ENCODE measurements around the gene MINDY4B. TPM values are rescaled to one million over a fixed set of nuclear protein-coding genes. Genes with fewer than 3 reads are reported as not detected.
A peak's percentile ranks its signal among the peaks of the same experiment; 100 is the strongest.

Gene MINDY4B
- total and polyA plus RNA-seq, 7 experiments from 2014 or later, result not detected

DNA sequence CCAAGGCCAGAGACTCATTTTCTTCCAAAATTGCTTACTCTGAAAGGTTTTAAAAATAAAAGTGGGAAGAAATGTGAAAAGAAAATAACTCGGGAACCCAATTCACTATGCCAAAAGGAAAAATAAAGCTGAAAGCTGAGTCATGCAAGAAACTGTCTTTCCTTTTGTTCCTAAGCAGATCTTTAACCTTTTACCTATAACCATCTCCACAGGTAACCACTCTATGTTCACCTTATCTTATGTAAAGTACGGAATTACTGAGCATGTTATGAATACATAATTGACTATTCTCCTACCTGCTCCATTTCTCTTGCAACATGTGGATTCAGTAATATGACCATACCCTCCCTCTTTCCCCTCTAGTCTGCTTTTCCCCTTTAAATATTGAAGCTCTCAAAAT, 62.0 kb downstream of the MINDY4B start:
- no peak overlapping the region for H3K4me3 Mint-ChIP-seq
- Histone ChIP-seq H3K9me3 (ENCODE audit: control insufficient read depth in 2 of 3, low read length in 3 of 3) (no peaks in the 10 kb centered on the region), H3K27me3 (ENCODE audit: control insufficient read depth in 2 of 2, insufficient read depth in 2 of 2, low read length in 2 of 2) (no peaks in the 10 kb centered on the region), H3K36me3 (ENCODE audit: control insufficient read depth in 2 of 3, insufficient read depth in 3 of 3, low read length in 3 of 3) (no peaks in the 10 kb centered on the region), H3K4me1 (ENCODE audit: control insufficient read depth in 2 of 2, insufficient read depth in 2 of 2, low read length in 2 of 2) (no peaks in the 10 kb centered on the region), H3K27ac (ENCODE audit: low read depth, low read length) (no peak overlapping the region), H3K4me3 (ENCODE audit: low read length) (no peak overlapping the region)
- no peaks in the 10 kb centered on the region for H3K9me3 Mint-ChIP-seq
- H3K27me3 Mint-ChIP-seq, result peaks cover 25 to 44% (median 35%) of the 10 kb centered on the region in 5 donors
- ATAC-seq, result no peak
- CTCF ChIA-PET, result interaction anchor here (0.8 kb wide), 1 partner anchor 1035 kb away, joined by 4 read pairs; no protein-coding TSS in a partner anchor
- H3K36me3 Mint-ChIP-seq, result no peaks in the 10 kb centered on the region
- no peaks in the 10 kb centered on the region for H3K4me1 Mint-ChIP-seq
- POLR2A ChIA-PET, result no interaction called here
- intact Hi-C loops (cut with micrococcal nuclease), result no loop called here
- no peak for DNase-seq
- no peak overlapping the region for H3K27ac Mint-ChIP-seq

DNA sequence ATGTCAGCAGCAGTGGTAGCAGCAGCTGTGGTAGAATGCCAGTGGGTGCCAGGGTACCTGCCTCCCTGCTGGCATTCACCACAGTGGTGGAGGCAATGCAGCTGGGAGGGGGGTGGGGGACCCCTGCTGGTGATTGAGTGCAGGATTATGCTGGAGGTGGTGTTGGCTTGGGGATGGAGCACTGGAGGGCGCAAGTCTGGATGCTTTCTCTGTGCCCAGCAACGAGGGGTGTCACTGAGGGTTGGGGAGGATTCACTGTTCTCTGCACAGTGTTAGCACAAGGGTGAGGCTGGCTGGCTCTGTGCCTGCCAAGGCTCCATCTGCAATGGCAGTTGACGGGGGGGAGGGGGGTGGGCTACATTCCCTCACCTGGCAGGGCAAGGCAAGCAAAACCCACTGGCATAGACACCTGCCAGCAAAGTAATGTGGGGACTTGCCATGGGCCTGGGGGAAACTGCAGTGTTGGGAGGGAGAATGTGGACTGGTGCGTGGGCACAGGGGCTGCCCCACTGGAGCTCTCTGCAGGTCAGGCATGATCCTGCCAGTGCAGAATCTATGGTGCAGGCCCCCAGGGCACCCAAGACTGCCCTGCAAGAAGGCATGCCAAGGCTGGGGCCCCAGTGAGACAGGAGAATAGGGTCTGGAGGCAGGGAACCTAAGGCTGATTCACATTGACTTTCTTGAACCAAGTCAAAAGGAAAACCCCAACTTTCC, 64.3 kb downstream of the MINDY4B start:
- no peak overlapping the region for H3K4me3 ChIP-seq (ENCODE audit: low read length)
- H3K27ac Mint-ChIP-seq, result no peak overlapping the region
- no peaks in the 10 kb centered on the region for H3K36me3 ChIP-seq (ENCODE audit: control insufficient read depth in 2 of 3, insufficient read depth in 3 of 3, low read length in 3 of 3)
- no peaks in the 10 kb centered on the region for H3K4me1 ChIP-seq (ENCODE audit: control insufficient read depth in 2 of 2, insufficient read depth in 2 of 2, low read length in 2 of 2)
- no peaks in the 10 kb centered on the region for H3K4me1 Mint-ChIP-seq
- DNase-seq, result no peak
- no peaks in the 10 kb centered on the region for H3K36me3 Mint-ChIP-seq
- H3K27me3 Mint-ChIP-seq, result peaks cover 25 to 47% (median 43%) of the 10 kb centered on the region in 5 donors
- peaks cover 0 to 1% (median 0%) of the 10 kb centered on the region in 11 donors for H3K9me3 Mint-ChIP-seq
- H3K4me3 Mint-ChIP-seq, result no peak overlapping the region
- H3K27me3 ChIP-seq (ENCODE audit: control insufficient read depth in 2 of 2, insufficient read depth in 2 of 2, low read length in 2 of 2), result no peaks in the 10 kb centered on the region
- H3K27ac ChIP-seq (ENCODE audit: low read depth, low read length), result no peak overlapping the region
- ATAC-seq, result no peak
- CTCF ChIA-PET, result interaction anchor here (0.7 kb wide), 1 partner anchor 35 kb away, joined by 4 read pairs; no protein-coding TSS in a partner anchor
- intact Hi-C loops (cut with micrococcal nuclease), result no loop called here
- H3K9me3 ChIP-seq (ENCODE audit: control insufficient read depth in 2 of 3, low read length in 3 of 3), result no peaks in the 10 kb centered on the region
- POLR2A ChIA-PET, result no interaction called here

GRCh38 chr3:150830745-150831144, 74.5 kb downstream of the MINDY4B start:
- Mint-ChIP-seq H3K27me3 (peaks cover 0 to 19% (median 6%) of the 10 kb centered on the region in 5 donors), H3K36me3 (no peaks in the 10 kb centered on the region), H3K4me1 (no peaks in the 10 kb centered on the region), H3K27ac (peak overlapping the region in 1 of 9 donors; percentile 0), H3K9me3 (no peaks in the 10 kb centered on the region), H3K4me3 (no peak overlapping the region)
- Histone ChIP-seq H3K4me1 (ENCODE audit: control insufficient read depth in 2 of 2, insufficient read depth in 2 of 2, low read length in 2 of 2) (no peaks in the 10 kb centered on the region), H3K27ac (ENCODE audit: low read depth, low read length) (no peak overlapping the region), H3K27me3 (ENCODE audit: control insufficient read depth in 2 of 2, insufficient read depth in 2 of 2, low read length in 2 of 2) (no peaks in the 10 kb centered on the region), H3K4me3 (ENCODE audit: low read length) (no peak overlapping the region), H3K36me3 (ENCODE audit: control insufficient read depth in 2 of 3, insufficient read depth in 3 of 3, low read length in 3 of 3) (no peaks in the 10 kb centered on the region), H3K9me3 (ENCODE audit: control insufficient read depth in 2 of 3, low read length in 3 of 3) (no peaks in the 10 kb centered on the region)
- ChIA-PET CTCF (interaction anchor here (0.6 to 0.8 kb wide), 2 partner anchors 128 to 188 kb away, joined by 3 read pairs; no protein-coding TSS in a partner anchor), POLR2A (interaction anchor here (0.7 kb wide), 1 partner anchor 941 kb away, joined by 6 read pairs; no protein-coding TSS in a partner anchor)
- intact Hi-C loops (cut with micrococcal nuclease), result no loop called here
- DNase-seq (no peak), ATAC-seq (no peak)

- peak in 1 of 9 donors; percentile 8 for DNase-seq
- Mint-ChIP-seq H3K27ac (no peak overlapping the region), H3K36me3 (no peaks in the 10 kb centered on the region), H3K4me1 (no peaks in the 10 kb centered on the region), H3K9me3 (no peaks in the 10 kb centered on the region), H3K27me3 (peaks cover 0 to 16% (median 6%) of the 10 kb centered on the region in 5 donors), H3K4me3 (no peak overlapping the region)
- no peak overlapping the region for H3K27ac ChIP-seq (ENCODE audit: low read depth, low read length)
- ChIA-PET POLR2A (no interaction called here), CTCF (interaction anchor here (0.8 kb wide), 1 partner anchor 188 kb away, joined by 3 read pairs; no protein-coding TSS in a partner anchor)
- no peak overlapping the region for H3K4me3 ChIP-seq (ENCODE audit: low read length)
- no peaks in the 10 kb centered on the region for H3K4me1 ChIP-seq (ENCODE audit: control insufficient read depth in 2 of 2, insufficient read depth in 2 of 2, low read length in 2 of 2)
- no peaks in the 10 kb centered on the region for H3K9me3 ChIP-seq (ENCODE audit: control insufficient read depth in 2 of 3, low read length in 3 of 3)
- intact Hi-C loops (cut with micrococcal nuclease), result no loop called here
- no peaks in the 10 kb centered on the region for H3K27me3 ChIP-seq (ENCODE audit: control insufficient read depth in 2 of 2, insufficient read depth in 2 of 2, low read length in 2 of 2)
- no peak for ATAC-seq
- H3K36me3 ChIP-seq (ENCODE audit: control insufficient read depth in 2 of 3, insufficient read depth in 3 of 3, low read length in 3 of 3), result no peaks in the 10 kb centered on the region
Measured at GRCh38 chr3:150830094-150830681, 75.1 kb downstream of the MINDY4B start.

GRCh38 chr3:150829408-150829807, 75.8 kb downstream of the MINDY4B start:
- DNase-seq (no peak), ATAC-seq (no peak)
- Histone ChIP-seq H3K9me3 (ENCODE audit: control insufficient read depth in 2 of 3, low read length in 3 of 3) (no peaks in the 10 kb centered on the region), H3K27ac (ENCODE audit: low read depth, low read length) (no peak overlapping the region), H3K27me3 (ENCODE audit: control insufficient read depth in 2 of 2, insufficient read depth in 2 of 2, low read length in 2 of 2) (no peaks in the 10 kb centered on the region), H3K36me3 (ENCODE audit: control insufficient read depth in 2 of 3, insufficient read depth in 3 of 3, low read length in 3 of 3) (no peaks in the 10 kb centered on the region), H3K4me3 (ENCODE audit: low read length) (no peak overlapping the region), H3K4me1 (ENCODE audit: control insufficient read depth in 2 of 2, insufficient read depth in 2 of 2, low read length in 2 of 2) (no peaks in the 10 kb centered on the region)
- Mint-ChIP-seq H3K4me3 (no peak overlapping the region), H3K27ac (no peak overlapping the region), H3K27me3 (peaks cover 0 to 13% (median 6%) of the 10 kb centered on the region in 5 donors), H3K4me1 (no peaks in the 10 kb centered on the region), H3K9me3 (no peaks in the 10 kb centered on the region), H3K36me3 (no peaks in the 10 kb centered on the region)
- intact Hi-C loops (cut with micrococcal nuclease), result no loop called here
- ChIA-PET POLR2A (no interaction called here), CTCF (no interaction called here)

- no peaks in the 10 kb centered on the region for H3K9me3 Mint-ChIP-seq
- CTCF ChIA-PET, result no interaction called here
Measured at GRCh38 chr3:150828997-150829396, 76.2 kb downstream of the MINDY4B start.

More at GRCh38 chr3:150828997-150829396, 76.2 kb downstream of the MINDY4B start:
- Histone ChIP-seq H3K27me3 (ENCODE audit: control insufficient read depth in 2 of 2, insufficient read depth in 2 of 2, low read length in 2 of 2) (no peaks in the 10 kb centered on the region), H3K36me3 (ENCODE audit: control insufficient read depth in 2 of 3, insufficient read depth in 3 of 3, low read length in 3 of 3) (no peaks in the 10 kb centered on the region), H3K4me1 (ENCODE audit: control insufficient read depth in 2 of 2, insufficient read depth in 2 of 2, low read length in 2 of 2) (no peaks in the 10 kb centered on the region), H3K4me3 (ENCODE audit: low read length) (no peak overlapping the region), H3K9me3 (ENCODE audit: control insufficient read depth in 2 of 3, low read length in 3 of 3) (no peaks in the 10 kb centered on the region), H3K27ac (ENCODE audit: low read depth, low read length) (no peak overlapping the region)
- Mint-ChIP-seq H3K27ac (no peak overlapping the region), H3K36me3 (no peaks in the 10 kb centered on the region), H3K4me3 (no peak overlapping the region), H3K27me3 (peaks cover 0 to 10% (median 6%) of the 10 kb centered on the region in 5 donors), H3K4me1 (no peaks in the 10 kb centered on the region)
- ATAC-seq, result no peak
- intact Hi-C loops (cut with micrococcal nuclease), result no loop called here
- POLR2A ChIA-PET, result no interaction called here
- no peak for DNase-seq

All from naive thymus-derived CD4-positive, alpha-beta T cell (primary cell).